OCI-LY1 (cell line): Measurements from ENCODE around the gene DAPK2.

Experiments
- EZH2 ChIP-seq: fragments of 200-600 bp; sonication (generic), shearing (Covaris generic); IDR thresholded peaks from 2 replicates; pipeline ENCODE4 v1.8.0; 2017; ENCODE audit warnings: borderline replicate concordance, mixed run types, mild to moderate bottlenecking, antibody characterized with exemption, low read length, moderate library complexity, mixed read lengths
- TF ChIP-seq, protein P1 (sequence below): fragments of 200-600 bp; sonication (generic), shearing (Covaris generic); IDR thresholded peaks from 2 replicates; pipeline ENCODE4 v1.5.1; 2017; ENCODE audit warnings: mild to moderate bottlenecking, antibody characterized with exemption, low read length, moderate library complexity, mixed read lengths

- TF ChIP-seq, protein P1, sequence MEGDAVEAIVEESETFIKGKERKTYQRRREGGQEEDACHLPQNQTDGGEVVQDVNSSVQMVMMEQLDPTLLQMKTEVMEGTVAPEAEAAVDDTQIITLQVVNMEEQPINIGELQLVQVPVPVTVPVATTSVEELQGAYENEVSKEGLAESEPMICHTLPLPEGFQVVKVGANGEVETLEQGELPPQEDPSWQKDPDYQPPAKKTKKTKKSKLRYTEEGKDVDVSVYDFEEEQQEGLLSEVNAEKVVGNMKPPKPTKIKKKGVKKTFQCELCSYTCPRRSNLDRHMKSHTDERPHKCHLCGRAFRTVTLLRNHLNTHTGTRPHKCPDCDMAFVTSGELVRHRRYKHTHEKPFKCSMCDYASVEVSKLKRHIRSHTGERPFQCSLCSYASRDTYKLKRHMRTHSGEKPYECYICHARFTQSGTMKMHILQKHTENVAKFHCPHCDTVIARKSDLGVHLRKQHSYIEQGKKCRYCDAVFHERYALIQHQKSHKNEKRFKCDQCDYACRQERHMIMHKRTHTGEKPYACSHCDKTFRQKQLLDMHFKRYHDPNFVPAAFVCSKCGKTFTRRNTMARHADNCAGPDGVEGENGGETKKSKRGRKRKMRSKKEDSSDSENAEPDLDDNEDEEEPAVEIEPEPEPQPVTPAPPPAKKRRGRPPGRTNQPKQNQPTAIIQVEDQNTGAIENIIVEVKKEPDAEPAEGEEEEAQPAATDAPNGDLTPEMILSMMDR, result no peak
- TF ChIP-seq EZH2, result no peak
These were observed 72.9 kb downstream of the DAPK2 start for GRCh38 chr15:63973212-63974009.
